ENCODE results near the gene PI4KA.
"Not testable (repeated sequence)": the region's sequence is repeated elsewhere in the genome, so short reads cannot be mapped to it uniquely, and the experiment has no call there.

PI4KA gene

GRCh38 chr22:20663941-20664593, 194.5 kb downstream of the PI4KA start:
- TF ChIP-seq, protein P1, sequence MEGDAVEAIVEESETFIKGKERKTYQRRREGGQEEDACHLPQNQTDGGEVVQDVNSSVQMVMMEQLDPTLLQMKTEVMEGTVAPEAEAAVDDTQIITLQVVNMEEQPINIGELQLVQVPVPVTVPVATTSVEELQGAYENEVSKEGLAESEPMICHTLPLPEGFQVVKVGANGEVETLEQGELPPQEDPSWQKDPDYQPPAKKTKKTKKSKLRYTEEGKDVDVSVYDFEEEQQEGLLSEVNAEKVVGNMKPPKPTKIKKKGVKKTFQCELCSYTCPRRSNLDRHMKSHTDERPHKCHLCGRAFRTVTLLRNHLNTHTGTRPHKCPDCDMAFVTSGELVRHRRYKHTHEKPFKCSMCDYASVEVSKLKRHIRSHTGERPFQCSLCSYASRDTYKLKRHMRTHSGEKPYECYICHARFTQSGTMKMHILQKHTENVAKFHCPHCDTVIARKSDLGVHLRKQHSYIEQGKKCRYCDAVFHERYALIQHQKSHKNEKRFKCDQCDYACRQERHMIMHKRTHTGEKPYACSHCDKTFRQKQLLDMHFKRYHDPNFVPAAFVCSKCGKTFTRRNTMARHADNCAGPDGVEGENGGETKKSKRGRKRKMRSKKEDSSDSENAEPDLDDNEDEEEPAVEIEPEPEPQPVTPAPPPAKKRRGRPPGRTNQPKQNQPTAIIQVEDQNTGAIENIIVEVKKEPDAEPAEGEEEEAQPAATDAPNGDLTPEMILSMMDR (IDR thresholded peaks at IDR 0.05; ENCODE audit: low read depth, low read length, missing control alignments): no peak
- no peak for DNase-seq (ENCODE audit: low read depth)
- in situ Hi-C loops (cut with HindIII; ENCODE audit: low sequenced_read_pairs): no loop called here
- no peak overlapping the region for H3K4me3 ChIP-seq (ENCODE audit: low read depth, low read length)

DNA sequence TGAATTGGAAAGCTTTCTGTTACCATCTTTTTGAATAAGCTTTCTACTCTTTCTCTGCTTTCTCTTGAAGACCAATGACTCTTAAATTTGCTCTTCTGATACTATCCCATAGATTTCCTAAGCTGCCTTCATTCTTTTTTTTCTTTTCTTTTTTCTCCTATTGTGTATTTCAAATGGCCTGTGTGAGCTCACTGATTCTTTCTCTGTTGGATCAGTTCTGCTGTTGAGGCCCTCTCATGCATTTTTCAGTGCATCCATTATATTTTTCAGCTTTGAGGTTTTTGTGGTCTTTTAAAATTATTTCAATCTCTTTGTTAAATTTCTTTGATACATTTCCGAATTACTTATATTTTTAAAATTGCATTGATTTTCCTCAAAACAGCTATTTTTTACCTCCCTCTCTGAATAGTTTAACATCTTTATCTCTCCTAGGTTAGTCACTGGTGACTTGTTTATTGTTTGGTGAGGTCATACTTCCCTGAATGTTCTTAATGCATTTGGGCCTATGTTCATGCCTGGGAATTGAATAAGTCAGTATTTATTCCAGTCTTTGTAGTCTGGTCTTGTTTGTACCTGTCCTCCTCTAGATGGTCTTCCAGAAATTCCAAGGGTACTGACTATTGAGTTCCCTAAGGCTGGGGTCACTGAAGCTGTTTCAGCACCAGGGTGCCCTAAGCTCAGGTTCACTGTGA, 195.3 kb downstream of the PI4KA start:
- in situ Hi-C loops (cut with HindIII; ENCODE audit: low sequenced_read_pairs): no loop called here
- TF ChIP-seq, protein P1 (IDR thresholded peaks at IDR 0.05; ENCODE audit: low read depth, low read length, missing control alignments): no peak
- H3K4me3 ChIP-seq (ENCODE audit: low read depth, low read length): no peak overlapping the region
- no peak for DNase-seq (ENCODE audit: low read depth)

GRCh38 chr22:20662524-20663036, 196.0 kb downstream of the PI4KA start:
- in situ Hi-C loops (cut with HindIII; ENCODE audit: low sequenced_read_pairs); H3K4me3 ChIP-seq (ENCODE audit: low read depth, low read length); DNase-seq (ENCODE audit: low read depth): not testable (repeated sequence)

GRCh38 chr22:20661473-20661872, 197.1 kb downstream of the PI4KA start:
- in situ Hi-C loops (cut with HindIII; ENCODE audit: low sequenced_read_pairs): no loop called here
- H3K4me3 ChIP-seq (ENCODE audit: low read depth, low read length): no peak overlapping the region
- TF ChIP-seq, protein P1 (IDR thresholded peaks at IDR 0.05; ENCODE audit: low read depth, low read length, missing control alignments): no peak
- DNase-seq (ENCODE audit: low read depth): no peak

- DNase-seq (ENCODE audit: low read depth): no peak
- TF ChIP-seq, protein P1 (IDR thresholded peaks at IDR 0.05; ENCODE audit: low read depth, low read length, missing control alignments): no peak
- in situ Hi-C loops (cut with HindIII; ENCODE audit: low sequenced_read_pairs): no loop called here
- no peak overlapping the region for H3K4me3 ChIP-seq (ENCODE audit: low read depth, low read length)
Observed at GRCh38 chr22:20660441-20661054, 198.1 kb downstream of the PI4KA start.

GRCh38 chr22:20659920-20660319, 198.7 kb downstream of the PI4KA start:
- TF ChIP-seq, protein P1 (IDR thresholded peaks at IDR 0.05; ENCODE audit: low read depth, low read length, missing control alignments): no peak
- H3K4me3 ChIP-seq (ENCODE audit: low read depth, low read length): no peak overlapping the region
- in situ Hi-C loops (cut with HindIII; ENCODE audit: low sequenced_read_pairs): no loop called here
- DNase-seq (ENCODE audit: low read depth): no peak

- TF ChIP-seq, protein P1 (IDR thresholded peaks at IDR 0.05; ENCODE audit: low read depth, low read length, missing control alignments): no peak
- in situ Hi-C loops (cut with HindIII; ENCODE audit: low sequenced_read_pairs): no loop called here
- DNase-seq (ENCODE audit: low read depth): no peak
- H3K4me3 ChIP-seq (ENCODE audit: low read depth, low read length): no peak overlapping the region
Observed at GRCh38 chr22:20659258-20659657, 199.4 kb downstream of the PI4KA start.
